ENCODE measurements around the gene GNAZ.

Gene GNAZ

DNA sequence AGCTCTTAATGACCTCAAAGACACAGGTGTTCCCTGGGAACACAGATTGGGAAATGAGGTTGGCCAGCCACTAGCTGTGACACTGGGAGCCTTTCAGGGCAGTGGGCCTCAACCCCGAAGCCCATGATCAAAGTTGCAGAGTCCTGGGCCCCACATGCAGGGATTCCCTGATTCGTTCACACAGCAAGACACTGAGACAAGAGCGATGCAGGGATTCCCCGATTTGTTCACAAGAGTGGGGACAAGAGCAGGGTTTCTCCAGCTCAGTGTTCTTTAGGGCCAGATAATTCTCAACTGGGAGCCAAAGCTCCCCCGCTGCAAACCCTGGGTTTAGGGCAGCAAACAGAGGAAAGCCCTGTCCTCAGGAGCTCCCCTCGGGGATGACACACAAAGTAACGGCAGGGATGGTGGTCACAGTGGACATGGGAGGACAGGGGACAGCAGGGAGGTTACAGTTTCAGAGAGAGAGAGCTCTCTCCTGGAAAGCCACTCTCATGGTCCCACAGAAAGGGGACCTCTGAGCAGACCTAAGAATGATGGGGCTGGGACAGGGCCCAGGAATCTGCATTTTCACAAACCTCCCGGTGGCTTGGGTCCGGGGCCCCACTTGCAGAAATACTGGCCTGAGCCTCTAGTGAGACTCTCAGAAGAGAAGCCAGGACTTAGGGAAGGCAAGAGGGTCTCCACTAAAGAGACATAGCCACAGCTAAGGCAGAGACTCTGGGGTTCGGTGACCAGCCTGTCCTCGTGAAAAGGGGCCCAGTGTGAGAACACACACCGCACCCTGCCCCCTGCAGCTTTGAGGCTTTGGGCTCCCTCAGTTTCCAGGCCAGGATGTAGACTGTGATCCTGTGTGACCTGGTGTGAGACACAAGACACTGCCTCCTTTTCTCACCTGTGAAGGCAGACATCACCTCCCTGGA lies 7.4 kb upstream of the GNAZ start:
- Histone ChIP-seq H3K36me3 (ENCODE audit: control insufficient read depth, insufficient read depth, low read length) (no peaks in the 10 kb centered on the region), H3K4me3 (replicated peaks; ENCODE audit: low read depth, low read length) (no peak overlapping the region), H3K27me3 (replicated peaks; ENCODE audit: control insufficient read depth, insufficient read depth, low read length) (no peaks in the 10 kb centered on the region)
- DNase-seq (ENCODE audit: extremely low read depth, insufficient read length) = no peak
- TF ChIP-seq, protein P1, sequence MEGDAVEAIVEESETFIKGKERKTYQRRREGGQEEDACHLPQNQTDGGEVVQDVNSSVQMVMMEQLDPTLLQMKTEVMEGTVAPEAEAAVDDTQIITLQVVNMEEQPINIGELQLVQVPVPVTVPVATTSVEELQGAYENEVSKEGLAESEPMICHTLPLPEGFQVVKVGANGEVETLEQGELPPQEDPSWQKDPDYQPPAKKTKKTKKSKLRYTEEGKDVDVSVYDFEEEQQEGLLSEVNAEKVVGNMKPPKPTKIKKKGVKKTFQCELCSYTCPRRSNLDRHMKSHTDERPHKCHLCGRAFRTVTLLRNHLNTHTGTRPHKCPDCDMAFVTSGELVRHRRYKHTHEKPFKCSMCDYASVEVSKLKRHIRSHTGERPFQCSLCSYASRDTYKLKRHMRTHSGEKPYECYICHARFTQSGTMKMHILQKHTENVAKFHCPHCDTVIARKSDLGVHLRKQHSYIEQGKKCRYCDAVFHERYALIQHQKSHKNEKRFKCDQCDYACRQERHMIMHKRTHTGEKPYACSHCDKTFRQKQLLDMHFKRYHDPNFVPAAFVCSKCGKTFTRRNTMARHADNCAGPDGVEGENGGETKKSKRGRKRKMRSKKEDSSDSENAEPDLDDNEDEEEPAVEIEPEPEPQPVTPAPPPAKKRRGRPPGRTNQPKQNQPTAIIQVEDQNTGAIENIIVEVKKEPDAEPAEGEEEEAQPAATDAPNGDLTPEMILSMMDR (IDR thresholded peaks at IDR 0.05; ENCODE audit: insufficient read depth, low read length, poor library complexity, severe bottlenecking) = no peak

DNA sequence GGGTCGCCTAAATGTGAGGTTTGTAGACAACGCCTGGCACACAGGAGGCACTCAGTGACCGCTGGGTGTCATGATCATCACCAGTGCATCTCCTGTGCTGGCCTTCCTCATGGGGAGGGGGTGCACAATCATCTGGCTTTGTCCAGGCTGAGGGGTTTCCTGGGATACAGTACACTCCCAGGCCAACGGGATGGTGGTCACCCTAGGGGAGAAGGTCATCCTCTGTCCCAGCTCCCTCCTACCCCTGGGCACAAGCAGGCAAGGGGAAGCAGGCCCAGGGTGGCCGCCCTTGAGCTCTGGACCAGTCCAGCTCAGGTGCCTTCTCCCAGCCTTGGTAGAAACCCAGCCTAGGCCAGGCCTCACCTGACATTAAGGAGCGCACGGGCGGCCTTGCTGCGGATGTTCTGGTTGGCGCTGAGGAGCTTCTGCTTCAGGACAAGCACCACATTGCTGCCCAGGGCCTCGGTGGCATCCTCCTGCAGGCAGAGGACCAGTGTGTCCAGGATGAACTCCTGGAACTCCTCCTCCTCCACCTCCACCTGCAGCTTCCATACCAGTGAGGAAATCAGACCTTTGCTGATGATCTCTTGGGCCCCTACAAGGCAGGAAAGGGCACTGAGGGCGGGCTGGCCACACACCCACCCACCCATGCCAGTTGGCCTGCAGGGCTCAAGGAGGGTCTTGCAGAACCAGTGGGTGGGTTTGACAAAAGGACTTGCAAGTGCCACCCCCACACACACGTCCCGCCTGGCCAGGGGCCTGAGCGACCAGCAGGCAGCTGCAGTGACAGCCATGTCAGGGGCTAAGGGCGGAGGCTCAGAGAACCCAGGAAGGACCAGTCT lies 6.6 kb upstream of the GNAZ start:
- Histone ChIP-seq H3K4me3 (replicated peaks; ENCODE audit: low read depth, low read length) (no peak overlapping the region), H3K36me3 (ENCODE audit: control insufficient read depth, insufficient read depth, low read length) (no peaks in the 10 kb centered on the region), H3K27me3 (replicated peaks; ENCODE audit: control insufficient read depth, insufficient read depth, low read length) (no peaks in the 10 kb centered on the region; the same call in 1 of the 2 replicates)
- no peak for DNase-seq (ENCODE audit: extremely low read depth, insufficient read length)
- TF ChIP-seq, protein P1 (IDR thresholded peaks at IDR 0.05; ENCODE audit: insufficient read depth, low read length, poor library complexity, severe bottlenecking) = no peak

DNA sequence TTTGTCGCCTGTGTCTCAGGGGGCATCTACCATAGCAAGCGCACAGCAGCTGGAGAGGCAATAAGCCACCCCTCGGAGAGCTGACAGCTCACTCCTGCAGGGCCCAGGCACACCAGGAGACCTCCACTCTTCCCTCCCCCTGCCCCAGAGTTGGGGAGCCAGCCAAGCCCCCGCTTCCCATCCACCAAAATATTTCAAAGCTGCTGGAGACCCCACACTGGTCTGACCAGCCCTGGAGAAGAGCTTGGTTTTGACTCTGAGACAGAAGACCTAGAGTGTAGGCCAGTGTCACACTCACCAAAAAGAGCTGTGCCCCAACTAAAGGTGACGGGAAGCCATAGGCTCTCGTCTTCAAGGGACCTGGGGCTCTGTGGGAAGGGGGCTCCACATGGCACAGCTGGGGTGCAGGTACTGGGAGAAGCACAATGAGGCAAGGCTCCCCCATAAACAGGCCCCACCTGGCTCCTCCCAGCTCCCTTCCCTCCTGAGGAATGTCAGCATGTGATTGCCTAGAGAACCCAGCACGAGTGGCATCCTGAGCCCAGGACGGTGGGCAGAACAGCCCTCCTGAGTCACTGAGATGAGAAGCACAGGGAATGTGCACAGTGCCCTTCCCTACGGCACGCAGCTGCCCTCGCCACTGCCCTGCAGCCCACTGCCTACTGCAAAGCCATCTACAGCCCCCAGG lies 5.8 kb upstream of the GNAZ start:
- Histone ChIP-seq H3K27me3 (replicated peaks; ENCODE audit: control insufficient read depth, insufficient read depth, low read length) (no peaks in the 10 kb centered on the region; the same call in 1 of the 2 replicates), H3K36me3 (ENCODE audit: control insufficient read depth, insufficient read depth, low read length) (no peaks in the 10 kb centered on the region), H3K4me3 (replicated peaks; ENCODE audit: low read depth, low read length) (no peak overlapping the region)
- TF ChIP-seq, protein P1 (IDR thresholded peaks at IDR 0.05; ENCODE audit: insufficient read depth, low read length, poor library complexity, severe bottlenecking) = no peak
- no peak for DNase-seq (ENCODE audit: extremely low read depth, insufficient read length)

DNA sequence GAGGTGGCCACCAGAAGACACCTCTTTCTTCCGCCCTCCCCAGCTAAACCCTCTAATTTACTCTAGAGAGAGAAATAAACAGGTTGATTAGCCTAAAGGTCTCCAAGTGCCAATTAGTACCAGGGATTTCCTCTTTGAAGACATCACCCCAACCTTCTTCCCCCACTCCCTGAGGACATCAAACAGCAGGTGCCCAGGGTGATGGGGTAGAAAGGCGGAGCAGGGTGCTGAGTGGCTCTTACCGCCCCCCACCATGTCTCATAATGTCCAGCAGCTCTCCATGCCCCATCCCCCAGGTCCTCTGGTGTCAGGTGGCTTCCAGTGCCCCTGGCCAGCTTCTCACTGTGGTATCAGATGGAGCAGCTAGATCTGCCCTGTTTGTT lies 5.3 kb upstream of the GNAZ start:
- Histone ChIP-seq H3K4me3 (replicated peaks; ENCODE audit: low read depth, low read length) (no peak overlapping the region), H3K36me3 (ENCODE audit: control insufficient read depth, insufficient read depth, low read length) (no peaks in the 10 kb centered on the region), H3K27me3 (replicated peaks; ENCODE audit: control insufficient read depth, insufficient read depth, low read length) (no peaks in the 10 kb centered on the region; the same call in 1 of the 2 replicates)
- TF ChIP-seq, protein P1 (IDR thresholded peaks at IDR 0.05; ENCODE audit: insufficient read depth, low read length, poor library complexity, severe bottlenecking) = no peak
- no peak for DNase-seq (ENCODE audit: extremely low read depth, insufficient read length)

DNA sequence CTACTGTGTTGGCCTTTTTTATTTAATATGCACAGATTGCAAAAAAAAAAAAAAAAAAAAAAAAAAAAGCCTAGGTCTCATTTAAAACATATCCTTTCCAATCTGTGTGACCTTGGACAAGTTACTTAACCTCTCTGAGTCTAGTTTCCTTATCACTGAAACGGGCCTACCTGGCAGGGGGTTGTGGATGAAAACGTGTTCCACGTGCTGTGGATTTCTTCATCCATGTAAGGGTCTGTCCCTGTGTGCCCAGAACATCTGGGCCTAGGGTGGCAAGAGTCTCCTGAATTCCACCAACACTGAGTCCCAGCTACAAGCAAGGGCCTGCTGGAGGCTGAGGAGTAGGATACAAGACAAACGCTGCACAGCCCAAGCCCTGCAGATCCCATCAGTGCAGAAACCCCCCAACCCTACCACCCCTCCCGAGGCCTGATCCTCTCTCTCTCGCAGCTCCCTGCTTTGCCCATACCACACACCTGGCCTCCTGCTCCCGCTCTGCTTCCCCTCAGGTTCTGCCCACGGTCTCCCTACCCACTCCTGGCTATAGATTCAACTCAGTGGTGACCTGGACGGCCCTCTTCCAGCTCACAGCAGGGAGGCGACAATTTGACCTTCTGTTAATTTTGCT lies 4.7 kb upstream of the GNAZ start:
- TF ChIP-seq, protein P1 (IDR thresholded peaks at IDR 0.05; ENCODE audit: insufficient read depth, low read length, poor library complexity, severe bottlenecking) = no peak
- no peak overlapping the region for H3K4me3 ChIP-seq (replicated peaks; ENCODE audit: low read depth, low read length)
- no peaks in the 10 kb centered on the region for H3K36me3 ChIP-seq (ENCODE audit: control insufficient read depth, insufficient read depth, low read length)
- no peaks in the 10 kb centered on the region; the same call in 1 of the 2 replicates for H3K27me3 ChIP-seq (replicated peaks; ENCODE audit: control insufficient read depth, insufficient read depth, low read length)
- no peak for DNase-seq (ENCODE audit: extremely low read depth, insufficient read length)
